Muscle layer of colon (tissue), 2 donors: Measurements from ENCODE around the gene ELAC2.
A peak's percentile ranks its signal among the peaks of the same experiment; 100 is the strongest.

Experiments used
- H3K27ac ChIP-seq: one replicate; pipeline ENCODE4 v1.7.0; 2013; ENCODE audit warnings: low read depth, mild to moderate bottlenecking, low read length, moderate library complexity
- H3K27me3 ChIP-seq, 2 donors: one replicate each; pipeline ENCODE4 v1.7.0; 2013; ENCODE audit warnings: low read length in 2 of 2, mild to moderate bottlenecking in 2 of 2; ENCODE audit not compliant: insufficient read depth in 2 of 2, control insufficient read depth in 1 of 2
- H3K36me3 ChIP-seq: one replicate; pipeline ENCODE4 v1.7.0; 2013; ENCODE audit warnings: mild to moderate bottlenecking, low read length; ENCODE audit not compliant: insufficient read depth
- H3K4me1 ChIP-seq: one replicate; pipeline ENCODE4 v1.7.0; 2013; ENCODE audit warnings: mild to moderate bottlenecking, low read length; ENCODE audit not compliant: insufficient read depth
- H3K4me3 ChIP-seq, 2 donors: one replicate each; pipeline ENCODE4 v1.7.0; 2013; ENCODE audit warnings: low read length in 2 of 2, low read depth in 1 of 2, mild to moderate bottlenecking in 1 of 2, moderate library complexity in 1 of 2
- H3K9ac ChIP-seq: one replicate; pipeline ENCODE4 v1.7.0; 2013; ENCODE audit warnings: low read length
- H3K9me3 ChIP-seq: one replicate; pipeline ENCODE4 v1.7.0; 2013; ENCODE audit warnings: mild to moderate bottlenecking, low read length
- donor health status: abdominal sarcoma.
- donor health status: Adenocarcinoma of cecum.

The ELAC2 gene, protein sequence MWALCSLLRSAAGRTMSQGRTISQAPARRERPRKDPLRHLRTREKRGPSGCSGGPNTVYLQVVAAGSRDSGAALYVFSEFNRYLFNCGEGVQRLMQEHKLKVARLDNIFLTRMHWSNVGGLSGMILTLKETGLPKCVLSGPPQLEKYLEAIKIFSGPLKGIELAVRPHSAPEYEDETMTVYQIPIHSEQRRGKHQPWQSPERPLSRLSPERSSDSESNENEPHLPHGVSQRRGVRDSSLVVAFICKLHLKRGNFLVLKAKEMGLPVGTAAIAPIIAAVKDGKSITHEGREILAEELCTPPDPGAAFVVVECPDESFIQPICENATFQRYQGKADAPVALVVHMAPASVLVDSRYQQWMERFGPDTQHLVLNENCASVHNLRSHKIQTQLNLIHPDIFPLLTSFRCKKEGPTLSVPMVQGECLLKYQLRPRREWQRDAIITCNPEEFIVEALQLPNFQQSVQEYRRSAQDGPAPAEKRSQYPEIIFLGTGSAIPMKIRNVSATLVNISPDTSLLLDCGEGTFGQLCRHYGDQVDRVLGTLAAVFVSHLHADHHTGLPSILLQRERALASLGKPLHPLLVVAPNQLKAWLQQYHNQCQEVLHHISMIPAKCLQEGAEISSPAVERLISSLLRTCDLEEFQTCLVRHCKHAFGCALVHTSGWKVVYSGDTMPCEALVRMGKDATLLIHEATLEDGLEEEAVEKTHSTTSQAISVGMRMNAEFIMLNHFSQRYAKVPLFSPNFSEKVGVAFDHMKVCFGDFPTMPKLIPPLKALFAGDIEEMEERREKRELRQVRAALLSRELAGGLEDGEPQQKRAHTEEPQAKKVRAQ

DNA sequence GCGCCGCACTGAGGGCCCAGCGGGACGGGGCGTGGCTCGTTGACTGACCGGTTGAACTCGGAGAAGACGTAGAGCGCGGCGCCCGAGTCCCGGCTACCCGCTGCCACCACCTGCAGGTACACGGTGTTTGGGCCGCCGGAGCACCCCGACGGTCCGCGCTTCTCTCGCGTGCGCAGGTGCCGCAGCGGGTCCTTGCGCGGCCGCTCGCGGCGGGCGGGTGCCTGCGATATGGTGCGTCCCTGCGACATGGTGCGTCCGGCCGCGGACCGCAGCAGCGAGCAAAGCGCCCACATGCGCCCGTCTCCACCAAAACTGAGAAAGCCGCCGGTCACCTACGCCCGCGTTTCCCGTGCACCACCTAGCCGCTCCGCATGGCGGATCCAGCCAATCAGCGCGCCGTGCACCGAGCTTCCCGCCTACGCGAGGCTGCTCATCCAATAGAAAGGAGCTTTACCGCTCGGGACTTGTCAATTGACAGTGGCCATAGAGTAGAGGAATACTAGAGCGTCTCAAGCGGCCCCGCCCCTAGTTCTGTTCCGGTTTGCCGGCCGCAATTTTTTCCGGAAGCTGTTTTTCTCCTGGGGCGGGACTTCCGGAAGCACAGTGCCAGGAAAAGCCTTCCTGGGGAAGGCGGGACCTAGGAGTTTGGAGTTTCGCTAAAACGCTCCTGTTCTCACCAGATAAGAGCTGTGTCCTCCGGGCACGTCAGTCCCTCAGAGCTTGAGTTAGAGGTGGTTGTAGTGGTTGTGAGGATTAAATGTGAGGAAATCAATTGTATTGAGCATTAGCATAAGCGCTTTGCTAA is at the start of gene ELAC2:
TSS of gene ELAC2 (minus strand) at position 373 of the 805 bp plus-strand sequence. CDS start at position 293, 80 bp downstream.
- H3K36me3 ChIP-seq = peaks cover 37% of the 10 kb centered on the region
- H3K9me3 ChIP-seq = no peaks in the 10 kb centered on the region
- H3K27me3 ChIP-seq = no peaks in the 10 kb centered on the region
- peaks cover 14% of the 10 kb centered on the region for H3K4me1 ChIP-seq
- H3K27ac ChIP-seq = peak within 1 kb of the TSS; percentile 93
- H3K9ac ChIP-seq = peak within 1 kb of the TSS; percentile 80
- H3K4me3 ChIP-seq = peak within 1 kb of the TSS; percentile 87 to 90

DNA sequence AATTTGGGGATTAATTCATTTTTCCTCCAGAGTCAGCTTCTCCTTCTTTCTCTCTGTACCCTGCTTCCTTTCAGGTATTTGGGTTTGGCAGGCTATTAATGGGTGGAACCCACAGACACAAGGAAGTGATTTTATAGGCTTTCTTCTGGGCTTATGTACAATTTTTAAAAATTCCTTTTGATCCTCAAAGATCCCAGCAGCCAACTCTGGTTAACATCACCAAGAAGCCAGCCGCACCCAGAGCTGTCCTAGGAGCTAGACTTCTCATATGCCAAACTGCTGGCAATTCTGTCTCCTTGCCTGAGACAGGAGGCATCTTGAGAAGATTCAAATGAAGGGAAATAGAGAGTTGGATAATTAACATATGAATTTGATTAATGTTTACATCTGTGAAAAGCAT is 47.2 kb upstream of the ELAC2 start:
- H3K4me3 ChIP-seq = no peak overlapping the region
- H3K4me1 ChIP-seq = no peaks in the 10 kb centered on the region
- H3K27ac ChIP-seq = no peak overlapping the region
- no peaks in the 10 kb centered on the region for H3K9me3 ChIP-seq
- H3K36me3 ChIP-seq = no peaks in the 10 kb centered on the region
- H3K27me3 ChIP-seq = no peaks in the 10 kb centered on the region
- H3K9ac ChIP-seq = no peak overlapping the region

DNA sequence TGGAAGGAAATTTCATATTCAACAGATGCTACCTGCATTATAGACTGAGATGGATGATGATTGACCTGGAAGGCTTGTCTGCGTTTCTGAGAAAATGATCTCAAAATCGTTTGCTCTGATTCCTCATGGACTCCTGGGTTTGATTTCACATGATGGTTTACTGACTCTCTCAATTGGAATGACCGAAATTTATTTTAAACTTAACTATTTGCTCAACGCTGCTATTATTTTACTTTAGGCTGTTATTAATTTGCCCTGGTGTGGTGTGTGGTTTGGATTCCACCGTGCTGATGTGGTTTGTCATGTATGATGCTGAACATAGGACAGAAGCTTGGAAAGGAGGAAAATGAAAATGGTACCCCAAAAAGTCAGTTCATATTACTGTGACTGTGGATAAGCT is 37.3 kb upstream of the ELAC2 start:
- Histone ChIP-seq H3K36me3 (no peaks in the 10 kb centered on the region), H3K4me3 (no peak overlapping the region), H3K9me3 (no peaks in the 10 kb centered on the region), H3K27ac (no peak overlapping the region), H3K27me3 (no peaks in the 10 kb centered on the region), H3K4me1 (no peaks in the 10 kb centered on the region), H3K9ac (no peak overlapping the region)

DNA sequence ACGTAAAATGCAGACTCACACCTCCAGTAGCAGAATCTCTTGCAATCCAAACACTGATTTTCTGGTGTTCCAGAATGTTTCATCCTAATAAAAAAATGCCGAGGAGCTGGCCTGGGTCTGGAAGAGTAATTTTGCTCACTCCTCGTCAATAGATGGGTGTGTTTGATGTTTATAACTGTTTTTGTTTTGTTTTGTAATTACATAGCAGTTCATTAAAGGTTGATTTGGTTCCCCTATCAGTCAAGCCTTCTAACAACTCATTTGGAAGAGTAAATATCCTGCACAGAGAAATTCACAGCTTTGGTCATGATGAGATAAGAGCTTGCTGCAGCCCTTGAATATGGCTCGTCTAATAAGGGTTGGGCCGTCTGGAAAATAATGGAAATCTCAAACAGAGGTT is 36.8 kb upstream of the ELAC2 start:
- H3K27me3 ChIP-seq = no peaks in the 10 kb centered on the region
- no peak overlapping the region for H3K27ac ChIP-seq
- no peak overlapping the region for H3K4me3 ChIP-seq
- H3K9me3 ChIP-seq = no peaks in the 10 kb centered on the region
- H3K4me1 ChIP-seq = no peaks in the 10 kb centered on the region
- no peaks in the 10 kb centered on the region for H3K36me3 ChIP-seq
- H3K9ac ChIP-seq = no peak overlapping the region

DNA sequence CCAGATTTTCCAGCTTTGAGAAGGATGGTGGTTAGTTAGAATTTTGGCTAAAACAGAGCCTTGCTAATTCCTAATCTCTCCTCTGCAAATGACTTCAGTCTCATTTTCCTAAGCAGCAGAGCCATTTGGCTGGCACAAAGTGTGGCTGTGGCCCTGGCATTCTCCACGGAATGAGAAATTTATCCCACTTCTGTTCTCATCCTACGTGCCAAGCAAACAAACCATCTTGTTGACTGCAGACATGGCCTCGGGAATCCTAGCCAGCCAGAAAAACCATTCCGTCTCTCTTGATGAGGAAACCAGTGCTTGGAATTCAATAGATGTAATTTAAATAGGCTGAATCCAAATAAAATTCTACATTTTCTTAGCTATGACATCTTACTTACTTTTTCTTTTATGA is 34.1 kb upstream of the ELAC2 start:
- H3K4me1 ChIP-seq = no peaks in the 10 kb centered on the region
- H3K4me3 ChIP-seq = no peak overlapping the region
- no peak overlapping the region for H3K27ac ChIP-seq

DNA sequence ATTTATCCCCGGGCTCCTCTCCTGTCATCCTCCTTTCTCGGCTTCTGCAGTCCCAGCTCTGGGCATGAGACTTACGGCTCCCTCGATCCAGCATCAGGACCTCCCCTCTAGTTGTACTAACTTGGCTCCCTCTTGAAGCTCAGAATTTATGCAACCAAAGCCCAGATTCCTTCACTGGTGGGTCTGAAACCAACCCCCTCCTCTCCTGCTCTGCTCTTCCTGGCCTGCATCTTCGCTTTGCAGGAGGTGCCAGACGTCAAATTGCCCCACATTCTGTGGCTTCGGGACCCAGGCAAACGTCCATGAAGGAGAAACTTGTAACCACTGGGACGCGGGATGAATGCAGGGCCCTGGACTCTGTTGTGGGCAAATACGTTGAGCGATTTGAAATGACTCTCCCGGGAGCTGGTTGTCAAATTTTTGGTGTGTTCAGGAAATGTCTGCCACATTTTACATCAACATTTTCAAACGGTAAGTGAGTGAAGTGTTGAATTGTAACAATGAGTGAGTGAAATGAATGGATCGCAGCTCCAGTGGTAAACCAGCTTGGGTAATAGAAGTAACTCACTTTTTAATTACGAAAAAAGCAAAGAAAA is 29.3 kb upstream of the ELAC2 start:
- no peak overlapping the region for H3K27ac ChIP-seq
- H3K4me1 ChIP-seq = no peaks in the 10 kb centered on the region
- no peaks in the 10 kb centered on the region for H3K36me3 ChIP-seq
- no peaks in the 10 kb centered on the region for H3K27me3 ChIP-seq
- H3K4me3 ChIP-seq = no peak overlapping the region
- no peak overlapping the region for H3K9ac ChIP-seq
- H3K9me3 ChIP-seq = no peaks in the 10 kb centered on the region

More for the DNA sequence above, 34.1 kb upstream of the ELAC2 start:
- Histone ChIP-seq H3K36me3 (no peaks in the 10 kb centered on the region), H3K27me3 (no peaks in the 10 kb centered on the region), H3K9me3 (no peaks in the 10 kb centered on the region), H3K9ac (no peak overlapping the region)

DNA sequence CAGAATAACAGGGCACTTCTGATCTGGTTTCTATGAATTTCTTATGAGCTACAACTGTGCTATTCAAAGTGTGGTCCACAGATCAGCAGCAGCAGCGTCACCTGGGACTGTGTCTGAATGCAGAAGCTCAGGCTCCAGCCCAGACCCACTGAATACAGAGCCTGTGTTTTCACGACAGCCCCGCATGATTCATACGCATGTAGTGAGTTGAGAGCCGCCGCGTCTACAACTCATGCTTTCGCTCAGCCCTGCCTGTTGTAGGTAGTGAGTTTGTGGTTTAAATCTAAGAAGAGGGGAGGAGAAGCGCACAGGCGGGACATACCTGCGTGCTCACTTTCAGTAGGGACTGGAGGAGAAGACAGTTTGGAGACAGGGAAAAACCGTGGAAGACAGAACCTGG is 28.5 kb upstream of the ELAC2 start:
- no peaks in the 10 kb centered on the region for H3K4me1 ChIP-seq
- no peaks in the 10 kb centered on the region for H3K27me3 ChIP-seq
- H3K9ac ChIP-seq = no peak overlapping the region
- no peaks in the 10 kb centered on the region for H3K36me3 ChIP-seq
- H3K27ac ChIP-seq = no peak overlapping the region
- H3K4me3 ChIP-seq = no peak overlapping the region
- H3K9me3 ChIP-seq = no peaks in the 10 kb centered on the region

DNA sequence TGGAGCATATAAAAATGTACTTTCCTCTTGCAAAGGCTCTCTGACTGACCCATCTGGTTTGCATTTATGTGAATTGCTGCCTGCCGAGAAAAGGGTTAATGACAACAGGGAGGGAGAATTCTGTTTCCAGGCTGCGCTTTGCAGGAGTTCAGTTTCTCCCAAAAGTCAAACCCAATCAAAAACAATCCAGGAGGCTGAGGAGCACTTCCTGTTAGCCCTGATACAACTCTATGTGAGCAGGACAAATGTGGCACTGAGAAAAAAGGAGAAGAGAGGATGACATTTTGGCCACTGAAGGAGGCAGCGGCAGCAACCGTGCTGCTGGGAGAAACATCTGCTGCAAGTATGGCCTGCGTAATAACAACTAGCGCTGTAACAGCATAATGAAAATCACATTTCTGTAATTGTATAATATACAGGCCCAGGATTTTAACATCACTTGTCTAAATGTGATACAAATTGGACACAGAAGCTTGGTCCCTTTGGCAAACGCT is 26.8 kb upstream of the ELAC2 start:
- Histone ChIP-seq H3K27ac (no peak overlapping the region), H3K36me3 (no peaks in the 10 kb centered on the region)

DNA sequence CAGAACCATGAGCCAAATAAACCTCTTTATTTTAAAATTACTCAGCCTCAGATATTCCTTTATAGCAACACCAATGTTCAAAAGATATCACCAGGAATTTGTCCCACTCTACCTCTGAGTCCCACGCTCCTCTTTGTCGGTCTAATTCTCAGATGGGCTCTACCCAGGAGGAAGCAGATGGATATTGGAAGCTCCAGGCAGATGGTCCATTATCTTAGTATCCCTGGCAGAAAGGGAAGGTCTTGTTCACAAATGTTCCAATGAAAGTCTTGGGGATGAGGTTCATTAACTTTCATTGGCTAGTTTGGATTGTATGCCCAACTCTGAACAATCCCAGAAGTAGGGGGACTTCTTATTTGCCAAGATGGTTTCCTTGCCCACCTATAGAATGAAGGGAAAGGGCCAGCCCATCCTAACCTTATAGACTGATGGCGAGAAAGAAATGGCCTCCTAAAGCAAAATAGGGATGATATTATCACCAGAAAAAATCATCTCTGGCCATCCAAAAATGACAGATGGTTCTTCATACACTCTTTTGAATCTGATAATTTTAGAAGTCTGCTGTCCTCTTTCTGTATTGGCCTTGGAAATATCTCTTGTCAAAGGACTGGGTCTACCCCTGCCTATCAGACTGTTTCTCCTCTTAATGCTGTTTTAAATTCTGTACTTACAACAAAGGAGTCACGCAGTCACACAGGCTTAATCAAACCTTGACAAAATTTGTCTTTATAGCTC is 21.3 kb upstream of the ELAC2 start:
- Histone ChIP-seq H3K4me3 (no peak overlapping the region), H3K9ac (no peak overlapping the region), H3K27ac (no peak overlapping the region), H3K27me3 (no peaks in the 10 kb centered on the region), H3K4me1 (no peaks in the 10 kb centered on the region), H3K36me3 (no peaks in the 10 kb centered on the region), H3K9me3 (no peaks in the 10 kb centered on the region)

More for the DNA sequence above, 26.8 kb upstream of the ELAC2 start:
- H3K9ac ChIP-seq = no peak overlapping the region
- H3K27me3 ChIP-seq = no peaks in the 10 kb centered on the region
- no peak overlapping the region for H3K4me3 ChIP-seq
- H3K4me1 ChIP-seq = no peaks in the 10 kb centered on the region
- H3K9me3 ChIP-seq = no peaks in the 10 kb centered on the region

DNA sequence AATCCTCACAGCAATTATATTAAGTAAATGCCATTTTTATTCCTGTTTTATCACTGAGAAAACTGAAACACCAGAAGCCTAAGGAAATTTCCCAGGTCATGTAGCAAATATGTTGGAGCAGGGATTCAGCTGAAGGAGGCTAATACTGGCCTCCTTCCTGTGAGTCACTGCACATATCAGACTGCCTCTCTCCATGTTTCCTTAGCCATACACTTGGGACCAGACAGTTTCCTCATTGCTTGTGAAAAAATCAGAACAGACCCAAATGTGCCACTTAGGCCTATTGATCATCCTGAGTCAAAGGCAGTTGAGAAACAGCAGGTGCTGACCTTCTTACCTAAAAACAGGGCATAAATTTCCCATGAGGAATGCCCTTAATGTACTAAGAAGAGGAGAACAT is 18.9 kb upstream of the ELAC2 start:
- Histone ChIP-seq H3K9me3 (no peaks in the 10 kb centered on the region), H3K36me3 (no peaks in the 10 kb centered on the region), H3K4me3 (no peak overlapping the region), H3K4me1 (no peaks in the 10 kb centered on the region), H3K27me3 (no peaks in the 10 kb centered on the region), H3K27ac (no peak overlapping the region), H3K9ac (no peak overlapping the region)
